Glutamatergic neuron (in vitro differentiated cells): ENCODE measurements around the gene NEURL4. TPM values are rescaled to one million over a fixed set of nuclear protein-coding genes. Genes with fewer than 3 reads are reported as not detected.

Experiments
- DNase-seq: peaks from one replicate; pipeline ENCODE4 v3.0.0; 2022
- H3K27ac Mint-ChIP-seq: one replicate; pipeline ENCODE4 v1.8.0; 2020; ENCODE audit warnings: mild to moderate bottlenecking, mixed read lengths, inconsistent platforms; ENCODE audit not compliant: unreplicated experiment
- H3K27me3 Mint-ChIP-seq: one replicate; pipeline ENCODE4 v1.8.0; 2020; ENCODE audit warnings: mild to moderate bottlenecking, moderate library complexity, mixed read lengths, inconsistent platforms; ENCODE audit not compliant: unreplicated experiment
- H3K36me3 Mint-ChIP-seq: one replicate; pipeline ENCODE4 v1.8.0; 2020; ENCODE audit warnings: mild to moderate bottlenecking, mixed read lengths, inconsistent platforms; ENCODE audit not compliant: unreplicated experiment
- H3K4me1 Mint-ChIP-seq: one replicate; pipeline ENCODE4 v1.8.0; 2020; ENCODE audit warnings: mild to moderate bottlenecking, low read depth, mixed read lengths, inconsistent platforms; ENCODE audit not compliant: unreplicated experiment
- H3K4me3 Mint-ChIP-seq: one replicate; pipeline ENCODE4 v1.8.0; 2020; ENCODE audit warnings: mild to moderate bottlenecking, mixed read lengths, inconsistent platforms; ENCODE audit not compliant: unreplicated experiment
- H3K9me3 Mint-ChIP-seq: one replicate; pipeline ENCODE4 v1.8.0; 2020; ENCODE audit warnings: mild to moderate bottlenecking, moderate library complexity, mixed read lengths, inconsistent platforms; ENCODE audit not compliant: unreplicated experiment
- CTCF ChIP-seq: fragments of 200-600 bp; sonication (generic); IDR thresholded peaks from one replicate; pipeline ENCODE4 v1.5.0; 2021; ENCODE audit not compliant: partially characterized antibody, unreplicated experiment
- total RNA-seq: library from RNA; stranded (reverse); fragmentation: NEBNext Ultra II Directional; extraction: Animal tissue kit (Norgen Biotek cat#: 25700); gene quantifications from one replicate; pipeline ENCODE4 v1.2.1, GENCODE V29; 2021; ENCODE audit not compliant: unreplicated experiment

The NEURL4 gene
- total RNA-seq, 1 donor from 2014 or later: 97.6 TPM

DNA sequence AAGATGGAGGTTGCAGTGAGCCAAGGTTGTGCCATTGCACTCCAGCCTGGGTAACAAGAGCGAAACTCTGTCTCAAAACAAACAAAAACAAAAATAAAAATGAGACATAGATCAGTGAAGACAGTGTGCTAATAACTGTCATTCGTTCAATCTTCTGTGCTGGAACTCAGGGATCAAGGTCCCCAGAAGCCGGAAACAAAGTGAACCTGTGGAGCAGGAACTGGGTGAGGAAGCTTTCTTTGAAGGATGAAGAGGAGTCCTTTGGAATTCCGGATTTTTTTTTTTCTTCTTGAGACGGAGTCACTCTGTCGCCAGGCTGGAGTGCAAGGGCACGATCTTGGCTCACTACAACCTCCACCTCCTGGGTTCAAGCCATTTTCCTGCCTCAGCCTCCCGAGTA, 49.7 kb downstream of the NEURL4 start:
- Mint-ChIP-seq H3K27me3 (peaks cover 18% of the 10 kb centered on the region), H3K9me3 (peaks cover 2% of the 10 kb centered on the region), H3K4me1 (peaks cover 4% of the 10 kb centered on the region), H3K4me3 (no peak overlapping the region), H3K36me3 (no peaks in the 10 kb centered on the region), H3K27ac (no peak overlapping the region)
- TF ChIP-seq CTCF: no peak
- DNase-seq: no peak

- Mint-ChIP-seq H3K27me3 (peaks cover 21% of the 10 kb centered on the region), H3K36me3 (peaks cover 4% of the 10 kb centered on the region), H3K4me1 (peaks cover 5% of the 10 kb centered on the region), H3K4me3 (no peak overlapping the region), H3K9me3 (peaks cover 5% of the 10 kb centered on the region), H3K27ac (no peak overlapping the region)
- no peak for DNase-seq
- no peak for TF ChIP-seq CTCF
Observed at GRCh38 chr17:7266784-7267183, 62.4 kb downstream of the NEURL4 start.

Other genes starting within 250 kb of the NEURL4 start
- gene CLEC10A, start 249.1 kb downstream of the NEURL4 start, total RNA-seq: not detected
- gene ASGR2, start 214.5 kb downstream of the NEURL4 start, total RNA-seq: not detected
- gene ASGR1, start 150.0 kb downstream of the NEURL4 start, total RNA-seq: 29.0 TPM
- gene DLG4, start 109.5 kb downstream of the NEURL4 start, total RNA-seq: 157 TPM
- gene ACADVL, start 109.4 kb downstream of the NEURL4 start, total RNA-seq: 375 TPM
- 79.1 TPM for gene DVL2, start 94.8 kb downstream of the NEURL4 start, total RNA-seq
- gene PHF23, start 89.9 kb downstream of the NEURL4 start, total RNA-seq: 72.3 TPM
- gene GABARAP, start 86.9 kb downstream of the NEURL4 start, total RNA-seq: 908 TPM
- gene CTDNEP1, start 77.6 kb downstream of the NEURL4 start, total RNA-seq: 185 TPM
- gene ELP5, start 77.1 kb downstream of the NEURL4 start, total RNA-seq: 34.1 TPM
- 0.44 TPM for gene CLDN7, start 66.9 kb downstream of the NEURL4 start, total RNA-seq
- 0.42 TPM for gene SLC2A4, start 47.6 kb downstream of the NEURL4 start, total RNA-seq
- gene YBX2, start 34.7 kb downstream of the NEURL4 start, total RNA-seq: 1.3 TPM
- 347 TPM for gene EIF5A, start 21.7 kb downstream of the NEURL4 start, total RNA-seq
- gene GPS2, start 14.0 kb downstream of the NEURL4 start, total RNA-seq: 98.3 TPM
- gene ACAP1, start 7.2 kb upstream of the NEURL4 start, total RNA-seq: not detected
- 2.2 TPM for gene KCTD11, start 22.8 kb upstream of the NEURL4 start, total RNA-seq
- gene TMEM95, start 25.8 kb upstream of the NEURL4 start, total RNA-seq: not detected
- gene TNK1, start 51.8 kb upstream of the NEURL4 start, total RNA-seq: 0.34 TPM
- gene PLSCR3, start 65.2 kb upstream of the NEURL4 start, total RNA-seq: 78.1 TPM
- 51.6 TPM for gene TMEM256, start 74.8 kb upstream of the NEURL4 start, total RNA-seq
- gene NLGN2, start 78.5 kb upstream of the NEURL4 start, total RNA-seq: 90.8 TPM
- gene SPEM1, start 91.0 kb upstream of the NEURL4 start, total RNA-seq: not detected
- gene SPEM2, start 96.3 kb upstream of the NEURL4 start, total RNA-seq: not detected
- not detected for gene SPEM3, start 99.5 kb upstream of the NEURL4 start, total RNA-seq
- 0.42 TPM for gene TMEM102, start 106.1 kb upstream of the NEURL4 start, total RNA-seq
- 4.8 TPM for gene FGF11, start 110.2 kb upstream of the NEURL4 start, total RNA-seq
- 16.4 TPM for gene CHRNB1, start 115.7 kb upstream of the NEURL4 start, total RNA-seq
- 25.1 TPM for gene ZBTB4, start 150.3 kb upstream of the NEURL4 start, total RNA-seq
- 0.34 TPM for gene SLC35G6, start 152.1 kb upstream of the NEURL4 start, total RNA-seq
- gene POLR2A, start 155.0 kb upstream of the NEURL4 start, total RNA-seq: 200 TPM
- 0.83 TPM for gene TNFSF12, start 219.7 kb upstream of the NEURL4 start, total RNA-seq
- not detected for gene TNFSF13, start 229.4 kb upstream of the NEURL4 start, total RNA-seq
- 66.4 TPM for gene SENP3, start 232.6 kb upstream of the NEURL4 start, total RNA-seq